G401.6 (cell line): ENCODE data around the gene CCDC127.
"Not testable (repeated sequence)": the region's sequence is repeated elsewhere in the genome, so short reads cannot be mapped to it uniquely, and the experiment has no call there.

Experiments used
- FAIRE-seq: peaks from 2 replicates; lab custom pipeline; 2012; peaks lifted over from hg19 to GRCh38; lab: Jason Lieb, UNC

CCDC127 gene

DNA sequence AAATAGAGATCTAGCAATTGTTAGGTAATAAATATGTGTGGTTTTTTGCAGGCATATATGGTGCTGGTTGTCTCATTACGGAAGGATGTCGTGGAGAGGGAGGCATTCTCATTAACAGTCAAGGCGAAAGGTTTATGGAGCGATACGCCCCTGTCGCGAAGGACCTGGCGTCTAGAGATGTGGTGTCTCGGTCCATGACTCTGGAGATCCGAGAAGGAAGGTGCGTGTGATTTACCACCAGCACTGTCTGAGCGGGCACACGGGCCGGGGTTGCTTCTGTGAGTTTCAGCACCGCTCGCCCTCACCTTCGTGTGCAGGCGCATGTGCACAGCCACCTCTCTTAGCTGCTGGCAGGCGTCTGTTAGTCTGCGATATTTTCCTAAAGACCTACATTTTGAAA, 15.5 kb upstream of the CCDC127 start:
- FAIRE-seq: not testable (repeated sequence)

DNA sequence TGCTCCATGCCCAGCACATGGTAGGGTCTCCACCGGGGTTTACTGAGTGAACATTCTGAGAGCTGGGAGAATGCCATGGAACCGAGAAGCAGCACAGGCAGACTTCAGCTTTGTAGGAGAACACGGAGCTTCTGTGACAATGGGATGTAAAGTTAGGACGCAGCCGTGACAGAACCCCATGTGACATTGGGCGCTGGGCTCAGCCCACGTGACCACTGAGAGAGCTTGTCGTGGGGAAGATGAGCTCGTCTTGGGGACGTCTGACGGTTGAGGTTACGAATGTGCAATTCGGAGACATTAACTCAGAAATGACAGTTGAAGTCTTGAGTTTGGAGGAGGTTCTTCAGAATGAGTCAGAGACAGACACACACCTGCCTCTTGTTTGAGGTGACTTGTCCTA, 13.7 kb upstream of the CCDC127 start:
- no peak for FAIRE-seq

DNA sequence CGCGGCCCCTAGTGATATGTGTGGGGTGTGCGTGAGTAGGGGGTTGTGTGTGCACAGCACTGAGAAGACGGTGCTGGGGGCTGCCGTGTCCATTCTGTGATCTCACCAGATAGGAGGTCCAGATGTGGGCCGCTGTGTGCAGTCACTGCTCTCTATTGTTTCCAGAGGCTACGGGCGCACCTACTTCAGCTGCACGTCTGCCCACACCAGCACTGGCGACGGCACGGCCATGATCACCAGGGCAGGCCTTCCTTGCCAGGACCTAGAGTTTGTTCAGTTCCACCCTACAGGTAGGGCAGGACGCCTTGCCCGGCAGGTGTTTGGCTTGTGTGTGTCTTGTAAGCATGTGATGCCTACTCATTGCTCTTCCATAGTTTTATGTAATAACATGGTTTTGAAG, 12.8 kb upstream of the CCDC127 start:
- FAIRE-seq: no peak

DNA sequence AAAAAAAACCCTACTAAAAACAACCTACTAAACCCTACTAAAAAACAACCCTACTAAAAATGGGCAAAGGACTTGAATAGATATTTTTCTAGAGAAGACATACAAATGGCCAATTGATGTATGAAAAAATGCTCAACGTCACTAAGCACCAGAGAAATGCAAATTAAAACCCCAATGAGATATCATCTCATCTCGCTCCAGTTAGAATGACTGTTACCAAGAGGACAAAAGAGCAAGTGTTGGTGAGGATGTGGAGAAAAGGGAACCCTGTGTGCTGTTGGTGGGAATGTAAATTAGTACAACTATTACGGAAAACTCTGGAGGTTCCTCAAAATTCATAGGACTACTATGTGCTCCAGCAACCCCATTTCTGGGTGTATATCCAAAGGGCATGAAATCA, 10.9 kb upstream of the CCDC127 start:
- no peak for FAIRE-seq

DNA sequence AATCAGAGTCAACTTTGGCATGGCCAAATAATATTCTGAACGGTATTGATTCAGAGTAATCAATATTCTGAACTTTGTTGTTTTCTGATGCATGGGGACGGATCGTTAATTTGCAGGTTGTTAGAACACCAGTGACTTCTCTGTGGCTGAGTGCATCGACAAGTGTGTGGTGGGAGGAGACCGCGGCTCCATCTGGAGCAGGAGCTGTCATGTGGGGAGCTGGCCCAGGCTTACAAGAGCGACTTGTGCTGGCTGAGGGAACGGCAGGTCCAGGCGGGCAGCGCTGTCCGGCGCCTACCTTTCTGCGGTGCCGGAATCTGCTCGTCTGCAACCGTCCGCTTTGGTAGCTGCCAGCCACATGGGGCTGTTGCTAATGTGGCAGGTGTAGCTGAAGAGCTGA, 9.4 kb upstream of the CCDC127 start:
- not testable (repeated sequence) for FAIRE-seq

DNA sequence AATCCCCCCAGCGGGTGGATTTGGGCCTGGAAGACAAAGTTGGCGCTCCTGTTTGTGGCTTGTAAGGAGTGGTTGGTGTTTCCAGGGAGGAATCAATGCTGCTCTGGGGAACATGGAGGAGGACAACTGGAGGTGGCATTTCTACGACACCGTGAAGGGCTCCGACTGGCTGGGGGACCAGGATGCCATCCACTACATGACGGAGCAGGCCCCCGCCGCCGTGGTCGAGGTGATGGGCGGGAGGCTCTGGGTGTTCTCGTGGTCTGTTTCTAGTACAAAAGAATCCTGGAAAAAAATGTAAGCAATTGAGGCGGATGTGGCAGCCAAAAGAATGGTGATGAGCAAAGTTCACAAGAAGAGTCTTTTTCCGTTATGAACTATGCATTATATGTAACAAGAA, 7.4 kb upstream of the CCDC127 start:
- no peak for FAIRE-seq

DNA sequence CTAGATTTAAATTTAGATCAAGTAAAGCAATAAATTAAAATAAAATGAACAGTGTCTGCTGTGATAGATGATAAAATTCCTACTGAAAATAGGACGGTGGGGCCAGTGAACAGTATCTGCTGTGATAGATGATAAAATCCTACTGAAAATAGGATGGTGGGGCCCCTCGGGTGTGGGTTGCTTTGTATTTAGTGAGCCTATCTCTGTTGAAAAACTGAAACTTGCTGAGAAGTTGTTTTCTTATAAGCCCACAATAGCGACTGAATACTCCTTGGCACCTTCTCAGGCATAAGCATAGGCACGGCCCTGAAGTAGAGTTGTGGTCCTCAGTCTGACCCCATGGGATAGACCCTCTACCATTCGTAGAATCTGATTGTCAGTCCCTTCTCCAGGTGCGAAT, 5.8 kb upstream of the CCDC127 start:
- no peak for FAIRE-seq

DNA sequence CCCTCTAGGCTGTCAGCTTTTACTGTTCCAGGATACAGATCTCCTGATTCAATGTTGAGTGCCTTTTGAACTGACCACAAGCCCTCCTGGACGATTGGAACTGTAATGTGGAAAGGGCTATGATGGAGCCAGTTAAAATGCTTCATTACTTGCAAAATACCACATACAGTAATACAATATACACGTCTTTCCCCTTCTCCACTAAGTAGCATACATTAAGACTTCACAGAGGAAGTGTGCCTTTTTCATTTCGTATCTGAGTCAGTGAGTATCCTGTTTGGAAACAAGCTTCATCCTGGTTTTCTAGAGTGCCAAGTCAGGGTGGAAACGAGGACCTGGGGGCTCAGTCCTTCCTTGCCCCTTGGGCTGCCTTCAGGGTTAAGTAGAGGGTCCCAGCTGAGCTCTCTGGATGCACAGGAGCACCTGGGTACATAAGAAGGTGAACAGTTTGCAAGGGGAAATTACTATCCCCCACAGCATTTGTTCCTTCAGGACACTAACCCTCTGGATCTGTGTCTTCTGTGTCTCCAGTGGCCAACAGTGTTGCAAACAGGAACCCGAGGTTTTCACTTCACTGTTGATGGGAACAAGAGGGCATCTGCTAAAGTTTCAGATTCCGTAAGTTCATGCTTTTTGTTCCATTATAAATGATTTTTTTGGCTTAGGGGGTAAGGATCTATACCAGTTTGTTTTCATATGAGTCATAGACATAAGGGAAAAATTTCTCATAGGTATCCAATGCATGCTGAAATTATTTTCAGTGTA, 5.2 kb upstream of the CCDC127 start:
- FAIRE-seq: not testable (repeated sequence)

DNA sequence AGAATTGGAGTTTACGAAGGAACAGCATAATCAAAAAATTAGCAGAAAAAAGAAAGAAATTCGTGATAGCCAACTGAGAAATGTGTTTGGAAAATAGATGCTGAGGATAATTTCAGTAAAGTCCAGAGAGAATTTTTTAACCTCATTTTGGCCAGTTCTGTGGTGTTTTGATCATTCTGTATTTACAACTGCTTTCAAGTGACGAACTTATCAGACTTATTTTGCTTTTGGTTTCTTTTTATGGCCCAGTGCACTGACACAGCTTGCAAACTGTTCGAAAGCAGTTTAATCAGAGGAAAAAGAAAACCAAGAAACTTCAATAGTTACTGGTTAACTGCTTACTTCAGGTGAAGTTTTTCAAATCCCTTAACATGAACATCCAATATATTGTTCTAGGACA, 2.0 kb upstream of the CCDC127 start:
- no peak for FAIRE-seq

DNA sequence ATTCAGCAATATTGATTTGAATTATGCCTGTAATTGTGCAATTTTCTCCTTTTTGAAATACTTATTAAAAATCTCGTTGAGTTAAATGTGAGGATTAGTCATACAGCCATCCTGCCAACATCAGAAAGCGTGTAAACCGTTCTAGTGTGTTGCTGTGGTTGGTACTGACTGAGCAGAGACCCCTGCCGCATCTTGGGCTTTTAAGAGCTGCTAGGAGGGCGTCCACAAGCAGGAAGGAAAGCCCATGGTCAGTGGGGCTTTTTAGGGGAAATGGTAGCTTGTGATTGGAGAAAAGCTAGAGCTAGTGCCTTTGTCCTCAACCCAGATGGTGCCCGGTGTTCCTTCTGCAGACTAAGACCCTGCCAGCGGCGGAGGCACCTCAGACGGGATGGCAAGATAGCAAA, 1.5 kb upstream of the CCDC127 start:
- no peak for FAIRE-seq

DNA sequence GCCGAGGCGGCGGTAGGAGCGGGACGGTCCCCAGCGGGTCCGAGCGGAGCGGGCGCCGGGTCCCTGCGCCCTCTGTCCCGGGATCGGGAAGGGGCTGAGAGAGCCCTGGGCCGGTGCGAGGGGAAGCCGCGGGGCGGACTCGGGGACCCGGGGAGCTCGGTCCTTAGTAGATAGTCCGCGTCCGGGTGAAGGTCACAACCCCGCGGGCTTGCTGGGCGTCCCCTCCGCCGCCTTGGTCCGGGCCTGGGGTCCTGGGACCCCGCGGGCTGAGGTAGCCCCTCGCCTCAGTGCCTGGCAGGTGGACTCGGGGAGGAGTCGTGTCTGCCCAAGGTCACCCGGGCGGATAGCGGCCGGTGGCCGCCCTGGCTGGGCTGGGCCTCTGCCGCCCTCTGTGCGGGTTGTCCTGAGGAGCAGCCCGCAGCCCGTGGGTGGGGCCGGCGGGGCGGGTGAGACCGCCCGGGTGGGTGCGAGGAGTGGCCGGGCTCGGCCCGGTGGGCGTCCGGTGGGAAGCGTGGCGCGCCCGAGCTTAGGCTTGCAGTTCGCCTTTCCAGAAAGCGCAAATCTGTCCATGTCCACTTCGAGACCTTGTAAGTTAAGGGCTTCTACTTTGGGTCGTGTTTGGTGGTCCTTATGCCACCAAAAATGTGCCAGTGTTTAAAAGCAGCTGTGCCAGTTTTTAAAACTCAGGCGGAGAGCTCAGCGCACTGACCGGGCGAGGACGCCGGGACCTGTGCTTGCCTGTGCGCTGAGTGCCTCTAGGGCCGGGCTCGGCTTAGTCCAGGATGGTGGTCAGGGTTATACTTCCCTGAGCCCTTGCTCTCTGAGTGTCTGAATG, 721 bp upstream of the CCDC127 start:
- no peak for FAIRE-seq

DNA sequence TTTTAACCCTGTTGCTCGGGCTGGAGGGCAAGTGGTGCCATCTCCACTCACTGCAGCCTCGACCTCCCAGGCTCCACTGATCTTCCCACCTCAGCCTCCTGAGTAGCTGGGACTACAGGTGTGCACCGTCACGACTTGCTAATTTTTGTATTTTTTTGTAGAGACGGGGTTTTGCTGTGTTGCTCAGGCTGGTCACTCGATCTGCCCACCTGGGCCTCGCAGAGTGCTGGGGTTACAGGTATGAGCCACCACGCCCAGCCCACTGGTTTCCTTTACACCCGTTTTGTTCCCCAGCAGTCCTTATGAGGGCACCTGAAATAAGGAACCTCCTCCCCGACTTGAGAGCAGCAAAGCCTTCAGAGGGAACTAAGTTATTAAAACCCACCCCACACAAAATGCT, 1.9 kb downstream of the CCDC127 start:
- not testable (repeated sequence) for FAIRE-seq

DNA sequence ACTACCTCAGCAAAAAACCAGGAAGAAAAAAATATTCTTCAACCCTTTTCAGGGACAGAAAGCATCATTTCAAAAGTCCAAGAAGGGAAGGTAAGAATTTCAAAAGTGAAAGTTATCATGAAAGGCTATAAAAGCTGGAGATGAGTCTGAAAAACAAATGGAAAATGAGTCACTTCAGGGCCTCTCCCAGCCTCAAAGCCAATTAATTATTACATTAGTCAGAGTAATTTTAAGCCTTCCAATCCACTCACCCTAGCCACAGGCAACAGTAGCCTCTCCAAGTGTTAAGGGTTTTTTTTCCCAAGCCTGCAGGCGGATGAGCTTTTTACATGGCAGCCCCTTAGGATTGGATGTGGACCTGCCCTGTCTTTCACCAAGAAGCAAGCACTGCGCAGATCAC, 2.7 kb downstream of the CCDC127 start:
- not testable (repeated sequence) for FAIRE-seq

DNA sequence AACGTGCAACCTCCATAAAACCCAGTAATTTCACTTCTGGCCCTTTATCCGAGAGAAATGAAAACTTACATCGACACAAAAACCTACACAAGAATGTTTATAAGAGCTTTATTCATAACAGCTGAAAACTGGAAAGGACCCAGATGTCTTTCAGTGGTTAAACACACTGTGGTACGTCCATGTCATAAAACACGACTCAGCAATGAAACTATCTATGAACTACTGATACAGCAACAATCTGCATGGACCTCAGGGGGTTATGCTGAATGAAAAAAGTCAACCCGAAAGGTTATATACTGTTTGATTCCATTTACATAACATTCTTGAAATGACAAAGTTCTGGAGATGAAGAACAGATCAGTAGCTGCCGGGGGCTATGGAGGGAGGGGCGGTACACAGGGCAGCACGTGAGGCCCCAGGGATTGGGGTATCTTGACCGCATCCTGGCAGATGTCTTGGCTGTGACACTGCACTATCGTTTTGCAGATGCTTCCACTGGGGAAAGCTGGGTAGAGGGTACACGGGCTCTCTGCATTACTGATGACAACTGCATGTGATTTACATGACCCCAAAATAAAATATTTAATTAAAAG, 4.1 kb downstream of the CCDC127 start:
- no peak for FAIRE-seq

DNA sequence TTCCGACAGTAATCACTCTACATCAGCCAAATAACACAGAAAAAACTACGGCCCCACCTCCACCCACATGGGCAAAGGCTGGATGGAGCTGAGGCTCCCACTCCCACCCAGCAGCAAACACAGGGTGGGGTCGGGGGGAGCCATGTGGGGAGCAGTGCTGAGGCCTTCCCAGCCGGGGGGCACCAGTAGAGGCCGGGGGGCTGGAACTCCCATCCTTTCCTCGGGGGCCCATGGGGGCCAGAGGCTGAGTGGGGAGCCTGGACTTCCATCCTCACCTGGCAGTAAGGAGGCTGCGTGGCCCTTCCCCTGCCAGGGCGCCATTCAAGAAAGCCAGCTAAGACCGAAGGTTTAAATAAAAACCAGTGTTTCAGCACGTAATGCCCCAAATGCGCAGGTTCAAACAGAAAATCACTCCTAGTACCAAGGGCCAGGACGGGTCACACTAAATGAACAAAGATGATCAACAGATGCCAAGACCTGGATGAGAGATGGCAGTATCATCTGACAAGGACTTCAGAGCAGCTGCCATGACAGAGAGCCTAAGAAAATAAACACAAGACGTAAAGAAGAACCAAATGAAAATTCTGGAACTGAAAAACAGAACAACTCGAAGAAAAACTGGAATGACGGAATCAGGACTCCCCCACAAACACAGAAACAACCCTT, 9.4 kb downstream of the CCDC127 start:
- FAIRE-seq: no peak

DNA sequence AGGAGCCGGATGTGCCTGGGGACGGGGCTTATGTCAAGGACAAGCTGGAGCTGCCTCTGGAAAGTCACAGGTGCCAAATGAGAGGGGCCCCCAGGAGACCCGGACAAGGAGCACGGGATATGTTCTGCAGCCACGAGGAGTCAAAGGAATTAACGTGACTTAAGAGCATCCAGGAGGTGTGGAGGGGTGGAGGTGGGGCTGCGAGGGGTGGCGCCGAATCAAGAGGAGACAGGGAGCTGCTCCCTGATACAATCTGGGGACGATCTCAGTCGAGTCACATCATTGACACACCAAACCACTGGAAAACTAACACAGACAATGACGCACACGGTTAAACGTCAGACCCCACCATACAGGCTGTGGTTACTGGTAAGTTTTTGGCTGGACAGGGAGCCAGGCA, 10.4 kb downstream of the CCDC127 start:
- FAIRE-seq: no peak

DNA sequence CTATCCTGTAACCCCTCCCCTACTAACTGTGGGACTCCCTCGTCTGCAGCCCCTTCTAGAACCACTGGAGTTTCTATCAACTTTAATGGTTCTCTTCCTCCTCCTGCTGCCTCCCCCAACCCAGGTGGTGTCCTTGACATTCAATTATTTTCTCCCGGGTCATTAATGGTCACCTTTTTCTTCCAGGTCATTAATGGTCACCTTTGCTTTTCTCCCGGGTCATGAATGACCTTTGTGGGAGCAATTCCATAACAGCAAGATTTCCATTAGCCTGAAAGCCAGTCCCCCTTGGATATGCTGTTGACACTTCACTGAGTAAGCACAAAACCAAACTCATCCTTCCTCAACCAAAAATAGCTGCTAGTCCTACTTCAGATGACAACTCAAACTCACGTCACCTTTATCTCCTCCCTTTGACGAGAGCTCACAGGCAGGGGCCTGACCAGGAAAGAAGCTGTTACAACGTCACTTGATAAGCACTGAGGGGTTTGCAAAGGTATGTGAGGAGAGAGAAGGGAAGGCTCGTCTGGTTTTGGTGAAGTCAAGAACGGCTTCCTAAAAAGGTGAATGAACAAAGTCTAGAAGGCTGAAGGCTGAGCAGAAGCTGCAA, 10.9 kb downstream of the CCDC127 start:
- FAIRE-seq: no peak

DNA sequence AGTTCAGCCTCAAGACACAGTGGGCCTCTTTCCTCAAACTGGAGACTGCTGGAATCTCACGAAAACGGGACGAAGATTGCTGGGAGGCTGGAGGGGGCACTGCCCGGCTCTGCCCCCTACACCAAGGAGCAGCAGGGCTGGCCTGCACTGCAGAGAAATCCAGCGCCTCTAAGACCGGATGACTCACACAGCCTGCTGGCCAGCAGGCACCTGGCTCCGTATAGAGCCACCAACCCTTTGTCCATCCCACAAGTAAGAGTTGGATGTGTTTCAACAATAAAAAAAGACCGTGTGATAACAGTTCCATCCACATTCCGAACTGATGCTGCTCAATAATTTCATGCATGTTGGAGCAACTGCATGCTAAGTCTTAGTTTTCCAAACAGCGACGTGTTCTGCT, 11.5 kb downstream of the CCDC127 start:
- no peak for FAIRE-seq

DNA sequence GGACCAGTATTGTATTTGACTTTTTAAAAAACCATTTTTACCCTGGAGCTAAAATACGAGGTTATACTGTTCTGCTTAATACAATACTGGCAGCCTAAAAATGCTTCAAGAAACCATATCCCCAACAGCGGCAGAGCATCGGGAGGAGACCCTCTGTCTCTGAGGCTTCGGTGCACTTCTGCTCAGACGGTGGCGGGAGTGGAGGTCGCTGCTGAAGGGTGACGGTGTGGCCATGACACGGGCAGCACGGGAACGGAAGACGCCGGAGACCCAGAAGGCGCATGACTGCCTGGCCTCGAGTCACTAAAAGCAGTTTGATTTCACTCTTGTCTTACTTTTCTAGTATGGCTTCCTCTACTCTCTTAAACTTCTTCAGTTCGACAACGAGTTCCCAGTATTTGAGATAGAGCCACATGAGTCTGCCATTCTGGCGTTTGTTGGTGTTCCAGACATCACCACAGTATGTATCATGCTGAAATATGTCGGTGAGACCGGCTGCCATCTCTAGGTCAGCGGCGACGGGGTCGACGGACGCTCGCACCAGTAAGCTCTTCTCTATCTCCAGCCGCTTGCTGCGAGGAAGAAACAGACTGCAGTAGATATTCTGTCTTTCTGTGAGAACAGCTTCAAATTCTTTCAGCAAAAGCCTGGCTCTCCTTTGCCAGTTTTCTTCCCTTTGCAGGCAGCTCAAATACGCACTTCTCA, 12.8 kb downstream of the CCDC127 start:
- FAIRE-seq: no peak

DNA sequence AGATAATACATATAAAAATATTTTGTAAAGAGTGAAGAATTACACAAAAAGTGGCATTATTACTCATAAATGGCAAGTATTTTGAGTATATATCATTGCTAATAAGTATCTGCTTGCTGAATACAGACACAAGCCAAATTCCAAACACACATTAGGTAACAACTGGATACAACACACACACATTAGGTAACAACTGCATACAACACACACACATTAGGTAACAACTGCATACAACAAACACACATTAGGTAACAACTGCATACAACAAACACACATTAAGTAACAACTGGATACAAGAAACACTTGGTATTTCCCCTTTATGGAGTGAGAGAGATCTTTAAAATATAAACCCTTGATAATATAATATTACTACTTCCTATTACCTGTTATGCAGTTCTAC, 13.5 kb downstream of the CCDC127 start:
- no peak for FAIRE-seq

DNA sequence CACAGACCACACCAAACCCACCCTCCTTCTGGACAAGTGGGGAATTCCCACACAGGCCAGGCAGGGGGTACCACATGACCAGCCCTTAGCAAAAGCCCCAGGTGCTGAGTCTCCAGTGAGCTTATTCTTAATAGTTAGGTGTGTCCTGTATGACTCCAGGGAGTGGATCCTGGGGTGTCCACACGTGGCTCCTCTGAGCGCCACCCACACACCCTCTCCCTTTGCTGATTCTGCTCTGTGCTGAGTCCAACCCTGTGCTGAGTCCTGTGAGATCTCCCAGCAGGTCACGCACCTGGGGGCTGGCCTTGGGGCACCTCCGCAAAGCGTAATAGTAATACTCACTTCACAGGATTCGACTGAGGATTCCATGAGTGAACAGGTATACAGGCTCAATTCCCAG, 14.0 kb downstream of the CCDC127 start:
- FAIRE-seq: no peak
